GM12864 (cell line): ENCODE data around the gene USP37.

Experiments
- DNase-seq: peaks from one replicate; pipeline ENCODE4 v3.0.0-alpha.2; 2011; ENCODE audit warnings: low read depth
- H3K4me3 ChIP-seq: 2 replicates; pipeline ENCODE4 v1.5.1; 2011; ENCODE audit warnings: mild to moderate bottlenecking, low read depth, low read length, control low read depth
- CTCF ChIP-seq: IDR thresholded peaks from 2 replicates; pipeline ENCODE4 v1.5.1; 2011; ENCODE audit warnings: low read depth, mild to moderate bottlenecking, moderate library complexity, low read length, control low read depth, inconsistent platforms; ENCODE audit errors: missing control alignments

The USP37 gene

GRCh38 chr2:218405086-218405745, 162.9 kb downstream of the USP37 start:
- H3K4me3 ChIP-seq = peak overlapping the region; percentile 50; the same call in 1 of the 2 replicates
- TF ChIP-seq CTCF = no peak
- DNase-seq = no peak

GRCh38 chr2:218404351-218405085, 163.6 kb downstream of the USP37 start:
- no peak for TF ChIP-seq CTCF
- no peak overlapping the region for H3K4me3 ChIP-seq
- DNase-seq = no peak

- DNase-seq = no peak
- TF ChIP-seq CTCF = no peak
- H3K4me3 ChIP-seq = no peak overlapping the region
Measured at GRCh38 chr2:218403810-218404209, 164.3 kb downstream of the USP37 start.

- no peak for TF ChIP-seq CTCF
- no peak overlapping the region for H3K4me3 ChIP-seq
- no peak for DNase-seq
Measured at GRCh38 chr2:218402911-218403411, 165.2 kb downstream of the USP37 start.

- no peak for DNase-seq
Measured at GRCh38 chr2:218402491-218402901, 165.7 kb downstream of the USP37 start.

GRCh38 chr2:218401890-218402289, 166.3 kb downstream of the USP37 start:
- peak overlapping the region; percentile 91; the same call in 1 of the 2 replicates for H3K4me3 ChIP-seq
- no peak for DNase-seq
- TF ChIP-seq CTCF = no peak

More at GRCh38 chr2:218402491-218402901, 165.7 kb downstream of the USP37 start:
- TF ChIP-seq CTCF = no peak
- no peak overlapping the region for H3K4me3 ChIP-seq
